ENCODE data around the gene DSC2.

Gene DSC2

DNA sequence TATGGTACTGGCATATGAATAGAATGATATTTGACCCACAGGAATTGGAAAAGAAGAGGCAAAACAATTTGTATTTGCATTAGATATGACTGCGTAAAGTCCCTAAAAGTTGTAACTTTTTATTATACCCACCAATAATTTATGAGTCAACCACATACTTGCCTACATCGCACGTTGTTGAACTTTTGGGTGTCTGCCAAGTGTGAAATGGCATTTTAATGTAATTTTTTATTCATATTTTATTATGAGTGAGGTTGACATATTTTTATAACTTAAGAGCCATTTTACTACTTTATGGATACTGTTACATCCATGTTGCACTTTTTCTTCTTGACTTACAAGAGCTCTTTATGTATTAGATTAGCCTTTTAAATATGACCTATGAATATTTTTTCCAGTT is 4.6 kb downstream of the DSC2 start:
- no peak for FAIRE-seq

DNA sequence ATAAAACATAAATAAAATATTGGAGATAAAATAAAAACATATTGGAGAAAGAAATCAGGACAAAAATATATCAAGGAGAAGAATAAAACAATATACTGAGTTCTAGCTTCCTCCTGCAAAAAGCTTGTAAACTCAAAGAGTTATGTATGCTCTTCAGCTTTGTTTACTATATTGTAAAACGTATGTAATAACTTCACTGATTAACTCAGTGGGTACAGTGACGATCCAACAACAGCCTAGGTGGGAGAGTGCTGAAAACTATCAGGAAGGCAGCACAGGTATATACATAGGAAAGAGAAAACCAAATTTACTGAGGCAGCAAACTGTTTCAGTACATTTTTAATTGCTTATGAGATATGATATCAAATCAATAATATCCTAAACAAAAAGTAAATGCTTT is 8.3 kb downstream of the DSC2 start:
- no peak for FAIRE-seq

DNA sequence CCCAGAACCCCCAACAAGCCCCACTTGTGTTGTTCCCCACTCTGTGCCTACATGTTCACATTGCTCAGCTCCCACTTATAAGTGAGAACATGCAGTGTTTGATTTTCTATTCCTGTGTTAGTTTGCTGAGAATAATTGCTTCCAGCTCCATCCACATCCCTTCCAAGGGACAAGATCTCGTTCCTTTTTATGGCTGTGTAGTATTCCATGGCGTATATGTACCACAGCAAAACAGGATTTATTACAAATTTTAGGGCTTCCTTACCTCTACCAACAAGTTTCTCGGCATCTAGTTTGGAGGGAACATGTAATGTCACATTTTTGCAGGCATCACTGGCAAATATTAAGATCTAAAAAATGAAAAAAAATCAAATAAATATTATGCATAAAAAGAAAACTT is 8.9 kb downstream of the DSC2 start:
- no peak for FAIRE-seq

DNA sequence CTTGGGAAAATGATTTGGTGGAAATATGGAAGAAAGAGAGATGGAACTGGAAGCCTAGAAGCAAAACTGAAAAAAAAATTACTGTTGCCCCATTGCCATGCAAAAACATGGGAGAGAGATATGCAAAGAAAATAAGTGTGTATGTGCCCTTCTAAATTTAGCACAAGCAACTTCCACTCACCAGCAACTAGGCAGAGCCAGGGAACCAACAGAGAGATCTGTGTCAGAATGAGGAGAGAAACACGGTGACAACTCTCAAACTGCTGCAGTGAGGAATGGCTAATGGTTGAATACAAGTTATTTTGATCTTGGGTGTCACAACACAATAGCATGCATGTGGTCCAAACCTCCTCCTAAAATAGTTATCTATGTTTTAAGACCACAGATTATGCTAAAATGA is 10.9 kb downstream of the DSC2 start:
- FAIRE-seq = no peak

DNA sequence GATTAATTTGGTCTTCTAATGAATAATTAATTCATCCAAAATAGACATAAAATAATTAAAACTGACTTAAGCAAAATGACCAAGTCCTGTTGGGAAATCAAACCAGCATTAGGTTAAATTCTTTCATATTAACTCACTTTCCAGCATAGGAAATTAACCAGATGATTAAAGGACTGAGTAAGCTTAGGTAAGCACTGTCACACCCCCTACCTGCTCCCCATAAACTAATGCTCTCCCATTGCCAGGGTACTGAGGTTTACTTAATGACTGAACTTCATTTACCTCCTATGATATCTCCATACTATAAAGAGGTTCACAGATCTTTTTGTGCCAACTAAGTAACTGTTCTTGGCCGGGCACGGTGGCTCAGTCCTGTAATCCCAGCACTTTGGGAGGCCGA is 13.7 kb downstream of the DSC2 start:
- no peak for FAIRE-seq

DNA sequence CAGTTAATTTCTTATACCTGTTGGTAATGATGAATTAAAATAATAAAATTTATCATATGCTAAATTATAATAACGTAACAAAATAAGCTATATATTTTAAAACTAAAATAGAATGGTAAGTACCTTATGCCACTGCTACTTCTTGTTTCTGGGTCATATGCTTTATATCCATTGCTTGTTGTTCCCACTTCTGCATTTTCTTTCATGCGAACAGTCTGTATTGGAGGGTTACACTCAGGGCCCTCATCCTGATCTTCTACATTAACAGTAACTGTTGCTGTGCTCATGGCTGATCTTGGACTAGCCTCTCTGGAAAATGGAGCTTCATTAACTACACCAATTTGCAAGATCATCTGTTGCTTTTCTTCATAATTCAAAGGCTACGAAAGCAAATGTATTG is 22.2 kb downstream of the DSC2 start:
- FAIRE-seq = no peak

DNA sequence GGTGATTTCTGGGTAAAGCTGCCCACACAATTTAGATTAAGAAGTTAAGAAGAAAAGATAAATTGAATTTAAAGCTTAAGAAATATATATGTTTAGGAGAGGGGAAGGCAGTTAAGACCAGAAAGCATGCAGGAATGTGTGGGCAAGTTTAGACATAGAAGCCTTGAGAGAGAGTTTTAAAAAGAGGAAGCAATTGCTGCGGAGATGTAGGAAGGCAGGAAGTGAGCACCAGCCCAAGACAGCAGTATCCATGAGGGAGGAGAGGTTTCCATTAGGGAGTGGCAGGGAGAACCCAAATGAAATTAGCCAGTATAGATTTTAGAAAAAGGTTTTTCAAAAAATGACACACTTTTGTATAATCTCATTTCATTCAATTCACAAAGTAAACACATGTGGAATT is 24.3 kb downstream of the DSC2 start:
- FAIRE-seq = no peak

DNA sequence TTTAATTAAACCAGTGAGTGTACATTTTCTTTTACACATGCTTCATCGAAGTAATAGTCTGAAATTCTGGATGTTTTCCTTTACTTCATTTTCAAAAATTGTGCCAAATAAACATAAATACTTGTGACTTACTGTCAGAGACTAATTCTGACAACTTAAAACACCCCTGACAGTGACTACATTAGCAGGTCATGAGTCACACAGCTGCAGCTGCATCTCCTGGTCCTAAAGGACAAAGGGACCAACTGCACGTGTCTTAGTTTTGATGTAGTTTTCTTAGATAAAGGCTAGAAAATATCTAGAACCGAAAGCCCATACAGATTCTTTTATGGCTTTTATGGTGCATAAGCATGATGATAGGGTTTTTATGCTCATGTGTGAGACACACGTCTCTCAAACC is 30.0 kb downstream of the DSC2 start:
- FAIRE-seq = no peak

DNA sequence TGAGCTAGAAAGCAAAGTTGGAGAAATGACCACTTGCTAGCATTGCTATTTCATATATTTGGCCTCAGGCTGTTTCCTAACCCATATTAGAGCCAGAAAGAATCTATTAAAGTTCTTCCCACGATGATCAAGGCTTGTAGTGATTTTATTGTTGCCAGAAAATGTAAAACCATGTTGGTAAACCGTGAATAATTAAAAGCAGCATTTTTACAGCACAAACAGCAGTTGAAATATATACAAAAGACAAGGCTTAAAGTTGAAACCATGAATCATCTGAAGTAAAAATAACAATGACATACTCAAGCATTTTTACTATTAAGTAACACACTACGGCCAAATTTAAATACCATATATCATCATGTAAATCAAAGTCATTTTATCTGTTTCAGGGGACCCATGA is 32.0 kb downstream of the DSC2 start:
- FAIRE-seq = no peak

DNA sequence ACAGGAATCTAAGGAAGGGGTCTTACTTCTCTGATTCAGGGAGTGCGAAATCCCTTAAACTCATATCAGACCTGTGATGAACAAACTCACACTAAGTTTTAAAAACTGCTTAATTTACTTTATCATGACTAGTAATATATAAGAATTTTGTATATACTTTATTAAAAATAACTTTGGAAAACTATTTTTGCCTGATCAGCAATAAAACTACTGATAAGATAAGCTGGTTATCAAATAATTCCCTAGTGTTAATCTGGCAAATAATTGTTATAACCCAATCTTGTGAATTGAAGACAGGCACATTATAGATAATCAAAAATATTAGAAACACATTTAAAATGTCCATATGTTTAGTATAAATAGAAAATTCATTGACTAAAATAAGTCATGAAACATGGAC is 36.0 kb downstream of the DSC2 start:
- FAIRE-seq = no peak

DNA sequence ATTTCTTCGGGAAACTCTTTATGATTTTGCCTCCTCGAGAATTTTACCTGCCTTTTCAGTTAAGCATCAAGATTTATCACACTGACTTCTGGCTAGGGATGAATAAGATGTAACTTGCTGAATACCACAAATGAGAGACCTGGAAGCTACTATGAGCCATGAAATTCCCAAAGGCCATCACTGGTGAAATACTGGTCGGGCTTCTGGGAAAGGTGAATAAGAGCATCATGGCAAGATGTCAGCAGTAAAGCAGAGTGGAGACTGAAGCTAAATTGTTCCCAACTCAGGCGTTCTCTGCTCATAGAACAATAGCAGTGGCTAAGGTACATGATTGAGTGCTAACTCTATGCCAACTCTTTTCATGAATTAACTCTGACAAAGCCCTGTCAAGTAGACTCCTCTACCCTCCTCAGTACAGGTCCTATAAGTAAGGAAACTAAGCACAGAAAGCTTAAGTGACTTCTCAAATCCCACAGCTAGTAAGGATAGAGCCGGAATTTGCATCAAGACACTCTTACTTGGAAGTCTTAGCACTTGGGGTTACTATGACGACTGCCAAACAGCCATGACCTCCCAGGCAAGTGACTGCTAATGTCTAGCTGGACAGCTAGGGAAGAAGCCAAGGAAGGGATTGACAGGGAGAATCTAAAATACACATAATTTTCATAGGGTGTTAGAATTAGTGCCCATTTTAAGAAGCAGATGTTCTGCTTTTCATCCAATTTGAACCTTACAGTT is 37.0 kb downstream of the DSC2 start:
- FAIRE-seq = no peak

DNA sequence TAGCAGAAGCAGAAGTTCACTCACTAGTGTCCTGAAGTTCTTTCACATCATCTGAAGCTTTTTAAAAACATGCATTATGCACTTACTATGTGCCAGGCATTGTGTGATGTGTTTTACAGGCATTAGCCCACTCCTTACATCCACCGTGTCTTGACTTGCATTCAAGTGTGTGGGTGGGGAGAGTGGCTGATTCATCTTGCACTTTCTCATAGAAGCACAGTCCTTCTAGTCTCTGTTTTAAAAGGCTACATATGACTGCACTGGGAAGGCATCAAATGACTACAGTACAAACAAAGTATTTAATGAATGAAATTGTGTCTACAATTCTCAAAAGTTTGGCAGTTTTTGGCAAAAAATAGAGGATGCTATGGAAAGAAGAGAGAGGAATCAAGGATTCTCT is 38.1 kb downstream of the DSC2 start:
- no peak for FAIRE-seq

DNA sequence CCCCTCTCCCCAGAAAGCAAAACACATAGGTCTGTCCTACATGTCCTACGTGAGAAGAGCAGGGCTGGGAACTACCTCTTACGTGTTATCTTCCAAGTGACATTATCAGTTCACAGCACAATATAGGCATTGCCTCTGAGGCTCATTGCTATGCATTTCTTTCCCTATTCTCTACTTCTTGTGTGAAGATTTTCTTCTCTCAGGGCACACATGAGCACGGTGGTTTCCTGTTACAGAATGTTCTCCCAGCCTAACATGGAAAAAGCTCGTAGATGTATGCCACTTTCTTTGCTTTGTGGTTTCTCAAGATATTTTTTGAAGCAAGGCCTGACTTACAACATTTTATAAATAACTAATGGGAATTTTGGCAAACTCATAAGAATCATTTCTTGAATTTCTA is 40.3 kb downstream of the DSC2 start:
- FAIRE-seq = no peak

DNA sequence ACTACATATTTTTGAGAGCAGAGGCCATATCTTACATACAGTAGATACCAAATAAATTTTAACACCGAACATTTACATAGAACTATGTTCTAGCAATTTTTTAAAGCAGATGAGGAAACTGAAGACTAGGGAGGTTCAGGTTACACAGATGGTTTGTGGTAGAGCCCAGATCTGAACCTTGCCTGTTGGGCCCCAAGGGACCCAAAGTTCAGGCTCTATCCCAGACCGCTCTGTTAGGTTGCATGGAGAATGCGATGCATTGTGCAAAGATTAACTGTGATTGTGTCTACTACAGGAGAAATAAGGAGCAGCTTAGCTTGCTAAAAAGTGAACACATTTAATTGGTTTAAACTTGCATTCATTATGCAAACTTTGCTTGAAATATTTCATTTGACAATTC is 43.3 kb downstream of the DSC2 start:
- no peak for FAIRE-seq

DNA sequence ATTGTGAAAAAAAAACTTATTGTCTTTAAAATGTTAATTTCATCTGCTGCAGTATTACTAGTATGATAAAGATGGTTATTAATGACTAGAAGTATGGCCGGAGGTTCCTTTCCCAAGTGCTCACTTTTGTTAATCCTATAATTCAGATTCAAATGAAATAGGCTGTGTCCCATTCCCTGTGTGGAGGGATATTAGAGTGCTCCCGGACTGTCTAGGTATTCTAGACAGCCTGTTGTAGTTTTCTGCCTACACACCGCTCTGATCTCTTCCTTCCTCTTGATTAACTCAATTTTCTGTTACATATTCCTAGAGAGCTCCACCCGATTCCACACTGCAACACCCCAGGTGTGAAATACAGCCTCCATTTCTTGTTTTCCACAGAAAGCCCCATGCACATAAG is 44.3 kb downstream of the DSC2 start:
- no peak for FAIRE-seq

DNA sequence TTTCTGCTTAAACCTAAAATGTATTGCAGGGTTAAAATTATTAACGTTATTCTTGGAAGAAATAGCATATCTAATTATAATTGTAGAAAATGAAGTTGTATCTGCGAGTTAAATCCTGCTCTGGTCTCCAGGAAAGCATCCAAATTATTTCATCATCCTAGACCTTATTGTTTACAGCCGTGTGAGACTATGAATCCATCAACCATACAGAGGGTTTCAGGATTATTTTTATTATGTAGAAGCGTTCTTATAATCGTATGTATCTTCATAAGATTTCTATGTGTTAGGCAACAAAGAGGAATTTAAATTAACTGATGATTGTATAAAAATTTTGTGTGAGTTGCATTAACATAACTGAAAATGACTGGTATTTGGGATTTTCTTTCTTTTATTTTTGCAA is 45.2 kb downstream of the DSC2 start:
- FAIRE-seq = no peak

DNA sequence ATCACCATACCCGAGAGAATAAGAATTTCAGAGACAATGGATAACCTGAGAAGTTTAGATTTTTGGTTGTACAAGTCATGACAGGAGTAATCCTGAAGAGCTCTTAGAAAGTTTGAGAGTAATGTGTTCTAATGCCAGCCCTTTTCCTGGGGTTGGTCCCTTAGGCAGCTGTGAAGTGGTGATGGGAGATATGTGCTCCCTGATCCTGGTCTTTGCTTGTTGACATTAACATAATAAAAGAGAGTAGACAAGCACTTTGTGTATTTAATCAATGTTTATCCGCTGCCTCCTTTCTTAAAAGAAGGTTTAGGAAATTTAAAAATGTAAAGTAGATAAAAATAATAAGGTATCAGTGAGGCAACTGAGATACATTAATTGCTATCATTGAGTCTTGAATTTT is 45.9 kb downstream of the DSC2 start:
- FAIRE-seq = no peak

DNA sequence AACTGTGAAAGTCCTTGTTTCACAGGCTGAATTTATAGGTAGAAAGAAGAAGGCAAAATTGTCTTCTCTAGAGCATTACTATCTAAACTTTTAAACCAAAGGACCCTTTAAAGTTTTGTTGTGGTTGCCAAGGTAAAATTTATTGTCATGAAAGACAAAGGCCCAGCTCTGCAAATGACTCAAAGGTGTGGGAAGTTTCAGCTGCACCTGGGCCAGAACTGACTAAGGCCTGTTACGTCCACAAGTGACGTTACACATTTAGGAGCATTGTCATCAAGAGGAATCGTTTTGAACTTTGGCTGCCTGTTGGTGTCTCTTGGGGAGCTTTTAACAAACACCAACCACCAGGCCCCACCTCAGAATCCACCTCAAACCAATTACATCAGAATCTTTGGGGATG is 51.6 kb downstream of the DSC2 start:
- FAIRE-seq = no peak

DNA sequence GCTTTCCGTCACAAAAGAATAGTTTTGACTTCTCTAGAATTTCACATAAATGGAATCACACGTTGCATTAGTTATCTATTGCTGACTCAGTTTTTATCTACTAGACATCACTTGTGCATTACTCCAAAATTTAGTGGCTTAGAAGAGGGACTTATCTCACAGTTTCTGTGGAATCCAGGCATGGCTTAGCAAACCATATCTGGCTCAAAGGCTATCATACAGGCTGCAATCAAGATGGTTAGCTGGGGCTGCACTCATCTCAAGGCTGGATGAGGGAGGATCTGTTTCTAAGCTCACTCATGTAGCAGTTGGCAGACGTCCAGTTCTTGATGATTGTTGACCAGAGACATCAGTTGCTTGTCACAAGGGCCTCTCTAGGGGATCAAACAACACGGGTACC is 53.0 kb downstream of the DSC2 start:
- no peak for FAIRE-seq

DNA sequence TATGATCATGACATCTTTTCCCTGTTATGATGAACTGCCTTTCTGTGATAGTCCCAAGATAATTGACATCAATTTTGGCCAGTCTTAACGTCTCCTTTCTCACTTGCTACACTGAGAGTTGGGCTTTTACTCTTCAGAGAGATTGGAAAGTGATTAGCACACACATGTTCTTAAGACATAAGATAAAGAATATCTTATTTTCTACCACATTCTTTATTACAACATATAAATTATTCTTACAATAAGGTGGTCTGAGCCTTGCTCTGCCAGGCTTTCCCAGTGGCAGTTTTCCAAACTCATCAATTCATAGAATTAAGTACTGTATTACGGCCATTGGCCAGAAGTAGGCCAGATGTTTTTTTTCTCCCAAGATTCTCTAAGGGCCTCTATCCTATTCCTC is 54.0 kb downstream of the DSC2 start:
- no peak for FAIRE-seq

DNA sequence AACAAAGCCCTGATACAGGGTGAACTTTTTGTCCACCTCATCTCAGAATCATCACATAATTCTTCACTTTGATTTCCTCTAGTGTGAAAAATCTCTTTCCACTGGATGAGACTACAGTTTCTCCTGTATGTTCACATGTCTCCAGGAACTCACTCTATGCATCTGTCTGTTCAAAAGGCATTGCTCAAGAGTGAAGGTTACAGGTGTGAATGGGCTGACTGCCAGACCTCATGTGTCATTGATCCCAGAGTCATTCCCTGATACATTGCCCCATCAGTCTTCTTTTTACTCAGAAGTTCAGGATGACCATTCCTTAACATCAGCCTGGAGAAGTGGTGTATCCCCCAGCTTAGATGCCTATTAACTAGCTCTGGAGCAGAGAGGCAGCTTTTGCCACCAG is 55.3 kb downstream of the DSC2 start:
- FAIRE-seq = no peak

DNA sequence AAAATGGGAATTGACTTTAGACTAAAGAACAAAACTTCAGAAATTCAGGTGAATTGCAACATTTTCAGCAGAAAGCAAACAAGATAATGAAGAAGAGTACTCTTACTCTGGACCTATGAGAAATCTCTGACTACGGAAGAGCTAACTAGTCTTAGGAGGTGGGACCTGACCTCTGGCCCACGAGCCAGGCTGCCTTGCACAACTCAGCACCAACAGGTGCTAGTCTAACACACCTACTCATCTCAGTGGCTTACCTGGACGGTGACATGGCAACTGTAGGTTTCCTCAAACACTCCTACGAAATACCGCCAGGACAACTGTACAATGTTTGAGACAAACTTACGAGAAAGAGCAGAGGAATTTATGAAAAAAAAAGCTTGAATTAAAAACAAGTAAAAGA is 56.6 kb downstream of the DSC2 start:
- FAIRE-seq = no peak

DNA sequence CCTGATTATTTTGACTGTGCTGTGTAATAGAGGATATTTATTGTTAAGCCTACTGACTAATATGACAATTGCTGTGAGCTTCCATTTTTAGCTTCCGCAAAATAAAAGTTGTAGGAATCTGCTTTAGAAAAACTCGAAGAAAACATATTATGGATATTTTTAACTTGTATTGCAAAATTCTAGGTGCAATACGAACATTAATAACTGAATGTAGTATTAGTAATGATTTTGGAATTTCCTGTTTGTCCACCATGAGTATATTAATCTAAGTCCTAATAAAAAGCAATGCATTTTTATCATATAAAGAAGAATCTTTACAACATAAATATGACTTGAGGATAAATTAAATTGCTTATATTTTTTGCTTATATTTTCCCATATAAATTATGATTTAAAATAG is 57.3 kb downstream of the DSC2 start:
- FAIRE-seq = peak; percentile 36

DNA sequence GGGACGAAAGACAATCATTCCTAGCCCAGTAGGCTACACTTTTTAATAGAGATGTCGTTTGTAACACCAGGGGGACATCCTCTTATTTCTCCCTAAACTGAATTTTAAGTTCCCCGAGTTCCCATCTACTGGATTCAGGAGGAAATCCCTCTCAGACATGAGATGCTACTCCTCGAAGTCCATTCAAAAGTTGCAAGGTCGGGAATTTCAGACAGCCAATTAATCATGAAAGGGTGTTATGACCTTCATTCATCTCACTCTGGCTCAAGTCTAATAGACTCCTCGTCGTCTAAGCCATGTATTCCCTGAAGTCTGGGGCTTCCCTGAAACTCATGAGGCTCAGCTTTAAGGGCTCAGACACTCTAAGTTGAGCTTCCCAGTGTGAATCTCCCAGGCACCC is 58.5 kb downstream of the DSC2 start:
- no peak for FAIRE-seq

DNA sequence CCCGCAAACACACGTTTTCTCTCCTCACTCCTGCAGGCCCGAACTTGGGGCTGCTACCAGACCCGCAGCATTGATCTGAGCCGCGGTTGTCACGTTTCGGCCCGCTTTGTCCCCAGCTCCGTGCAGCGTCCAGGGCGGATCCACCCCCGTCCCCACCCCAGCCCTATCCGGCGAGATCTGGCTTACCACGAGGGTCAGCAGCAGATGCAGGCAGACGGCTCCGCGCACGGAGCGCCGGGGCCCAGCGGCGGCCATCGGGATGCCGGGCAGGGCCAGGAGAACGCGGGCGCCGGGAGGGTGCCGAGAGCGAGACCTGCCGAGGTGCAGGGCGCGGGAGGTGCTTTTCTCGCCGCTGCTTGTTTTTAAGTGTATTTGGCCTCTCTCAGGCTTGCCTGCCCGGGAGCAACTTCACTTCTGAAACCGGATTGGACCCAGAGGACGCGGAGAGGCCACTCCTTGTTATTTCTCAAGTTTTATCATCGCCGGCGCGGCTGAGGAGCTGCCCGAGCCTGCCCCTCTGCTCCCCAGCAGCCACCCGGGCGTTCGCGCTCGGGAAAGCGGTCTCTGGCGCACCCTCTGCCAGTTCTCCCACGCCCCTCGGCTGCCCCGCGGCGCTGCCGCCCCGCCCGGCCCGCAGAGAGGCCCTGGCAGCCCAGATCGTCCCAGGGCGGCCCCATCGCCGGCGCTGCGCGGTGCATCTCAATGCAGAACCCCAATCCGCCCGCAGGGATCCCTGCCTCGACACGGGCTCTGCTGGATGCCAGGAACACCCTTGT is 59.6 kb downstream of the DSC2 start, which contains the start of gene DSC3:
TSS of gene DSC3 (minus strand) at position 337 of the 776 bp plus-strand sequence. CDS start at position 255, 82 bp downstream.
- FAIRE-seq = no peak

Measured in G401.6 (cell line).